Measurements from ENCODE around the gene ACOT9. TPM values are rescaled to one million over a fixed set of nuclear protein-coding genes. Genes with fewer than 3 reads are reported as not detected.

The ACOT9 gene
- total and polyA plus RNA-seq, 10 of the 15 experiments (the other 5 are each of a cell fraction or from before 2014, with no cell fraction given), result 17.4 to 42.5 (median 23.3) TPM

- TF ChIP-seq KDM1A (IDR thresholded peaks at IDR 0.05; ENCODE audit: borderline replicate concordance) (no peak), IRF4 (IDR thresholded peaks at IDR 0.05; ENCODE audit: low read depth, low read length) (no peak)
Observed at GRCh38 chrX:23705235-23705634, 37.8 kb downstream of the ACOT9 start (continued).

- Histone ChIP-seq H3K4me1 (ENCODE audit: control insufficient read depth, insufficient read depth, low read length) (no peaks in the 10 kb centered on the region), H3K27ac (ENCODE audit: control insufficient read depth, insufficient read depth) (no peak overlapping the region), H3K79me2 (ENCODE audit: control insufficient read depth, insufficient read depth, low read length) (no peaks in the 10 kb centered on the region), H3K4me3 (no peak overlapping the region), H3K27me3 (replicated peaks in 1 of 2; ENCODE audit: control insufficient read depth in 2 of 2, insufficient read depth in 2 of 2, low read length in 1 of 2) (no peaks in the 10 kb centered on the region), H3K9me3 (replicated peaks; ENCODE audit: control insufficient read depth, insufficient read depth, low read length) (no peaks in the 10 kb centered on the region), H2AFZ (ENCODE audit: control insufficient read depth, low read depth, low read length) (no peak overlapping the region), H3K4me2 (ENCODE audit: control insufficient read depth, insufficient read depth) (no peak overlapping the region), H3K9ac (ENCODE audit: control insufficient read depth, insufficient read depth, low read length) (no peak overlapping the region), H3K36me3 (ENCODE audit: control insufficient read depth in 2 of 2, insufficient read depth in 2 of 2, low read length in 1 of 2) (no peaks in the 10 kb centered on the region), H4K20me1 (ENCODE audit: control insufficient read depth, insufficient read depth) (no peaks in the 10 kb centered on the region)
- SMC1A ChIA-PET (ENCODE audit: uncharacterized antibody, unreplicated experiment), result no interaction called here
- 63% methylated on average over 5 of the region's 5 CpGs for WGBS (ENCODE audit: insufficient coverage, insufficient replicate concordance, low lambda C conversion rate, missing lambda C conversion rate)
- in situ Hi-C loops (cut with MboI) (no loop called here), intact Hi-C loops (cut with micrococcal nuclease; ENCODE audit: unreplicated experiment) (no loop called here)
- BruUV-seq (replicated peaks), result no TSS peak
- CTCF ChIA-PET, result no interaction called here
- FAIRE-seq (peak; percentile 7), DNase-seq (ENCODE audit: low read depth, low spot score) (no peak), ATAC-seq (no peak; the same call in 1 of the 3 replicates)
- RAD21 ChIA-PET (ENCODE audit: unreplicated experiment), result no interaction called here
- POLR2A ChIA-PET, result no interaction called here
- TF ChIP-seq ATF7 (IDR thresholded peaks at IDR 0.05; ENCODE audit: low read depth) (no peak), ZBTB11 (CRISPR knock-in tag; IDR thresholded peaks at IDR 0.05) (no peak), NRF1 (conservative IDR thresholded peaks at IDR 0.05; ENCODE audit: low read depth, low read length) (no peak), IRF4 (IDR thresholded peaks at IDR 0.05; ENCODE audit: low read depth, low read length) (no peak), SIX5 (IDR thresholded peaks at IDR 0.05; ENCODE audit: low read depth, low read length, severe bottlenecking) (no peak), BRCA1 (IDR thresholded peaks at IDR 0.05; ENCODE audit: low read depth, low read length) (no peak), NKRF (conservative IDR thresholded peaks at IDR 0.05) (no peak), SUPT20H (IDR thresholded peaks at IDR 0.05; ENCODE audit: borderline replicate concordance, control insufficient read depth, low read depth, low read length) (no peak), BACH1 (IDR thresholded peaks at IDR 0.05; ENCODE audit: borderline replicate concordance) (no peak), MLLT1 (IDR thresholded peaks at IDR 0.05) (no peak), ZNF274 (IDR thresholded peaks at IDR 0.05; ENCODE audit: insufficient read depth, insufficient read length) (no peak), KLF5 (IDR thresholded peaks at IDR 0.05; ENCODE audit: partially characterized antibody) (no peak), ELK1 (IDR thresholded peaks at IDR 0.05; ENCODE audit: low read depth, low read length) (no peak), EZH2 (IDR thresholded peaks at IDR 0.05; ENCODE audit: borderline replicate concordance, control insufficient read depth, low read depth, low read length) (no peak)
Observed at GRCh38 chrX:23704673-23705206, 38.3 kb downstream of the ACOT9 start.

Measured in GM12878 (cell line).